GM18870 (cell line): Measurements from ENCODE around the gene NRG2.

Experiments
- ATAC-seq: cut with Tn5 transposase; IDR thresholded peaks from one replicate; pipeline ENCODE4 v1.9.1; 2021; ENCODE audit warnings: moderate library complexity; ENCODE audit not compliant: unreplicated experiment

The NRG2 gene

DNA sequence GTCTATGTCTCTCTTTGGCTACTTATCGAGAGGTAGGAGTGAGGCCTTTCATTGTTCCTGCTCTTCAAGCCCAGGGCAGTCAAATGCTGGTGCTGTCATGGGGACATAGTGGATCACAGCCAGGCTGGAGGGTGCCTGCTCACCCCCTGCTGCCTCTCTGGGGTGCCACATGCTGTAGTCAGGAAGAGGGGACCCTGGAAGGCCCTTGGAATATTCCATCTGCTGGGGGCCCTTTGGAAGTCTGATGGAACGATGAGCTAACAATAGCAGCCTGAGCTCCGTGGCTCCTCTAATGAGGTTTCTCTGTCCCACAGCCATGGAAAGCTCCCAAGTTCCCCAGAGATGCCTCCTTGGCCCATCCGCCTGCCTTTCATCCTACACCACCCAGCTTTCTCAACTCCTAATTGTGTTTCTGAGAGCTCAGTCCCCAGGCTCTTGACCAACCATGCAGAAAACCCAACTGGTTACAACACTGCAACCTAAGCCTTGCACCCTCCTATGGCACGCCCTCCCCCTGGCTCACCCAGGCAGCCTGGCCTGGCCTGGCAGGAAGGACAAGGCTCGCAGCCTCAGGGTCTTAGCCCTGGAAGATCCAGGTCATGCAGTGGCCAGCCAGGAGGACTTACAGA lies 91.7 kb downstream of the NRG2 start:
- no peak for ATAC-seq

GRCh38 chr5:139950436-139950835 lies 92.7 kb downstream of the NRG2 start:
- ATAC-seq: no peak

- no peak for ATAC-seq
Measured at GRCh38 chr5:139949710-139950109, 93.4 kb downstream of the NRG2 start.

GRCh38 chr5:139947727-139948126 lies 95.4 kb downstream of the NRG2 start:
- ATAC-seq: no peak

- ATAC-seq: no peak
Measured at GRCh38 chr5:139946440-139946839, 96.7 kb downstream of the NRG2 start.

DNA sequence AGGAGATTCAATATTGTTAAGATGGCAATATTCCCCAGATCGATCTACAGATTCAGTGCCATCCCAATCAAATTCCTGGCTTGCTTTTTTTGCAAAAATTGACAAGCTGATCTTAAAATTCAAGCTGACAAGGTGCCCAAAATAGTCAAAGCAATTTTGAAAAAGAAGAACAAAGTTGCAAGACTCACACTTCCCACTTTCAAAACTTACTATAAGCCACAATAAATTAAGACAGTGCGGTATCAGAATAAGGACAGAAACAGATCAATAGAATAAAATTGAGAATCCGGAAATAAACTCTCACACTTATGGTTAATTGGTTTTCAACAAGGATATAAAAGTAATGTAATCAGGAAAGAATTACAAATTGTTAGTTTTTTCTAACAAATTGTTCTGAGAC lies 97.1 kb downstream of the NRG2 start:
- no peak for ATAC-seq

- ATAC-seq: no peak
Measured at GRCh38 chr5:139942243-139942642, 100.9 kb downstream of the NRG2 start.

- no peak for ATAC-seq
Measured at GRCh38 chr5:139930406-139930805, 112.7 kb downstream of the NRG2 start.

- no peak for ATAC-seq
Measured at GRCh38 chr5:139926797-139927503, 116.1 kb downstream of the NRG2 start.

GRCh38 chr5:139925650-139926640 lies 117.2 kb downstream of the NRG2 start:
- ATAC-seq: no peak

DNA sequence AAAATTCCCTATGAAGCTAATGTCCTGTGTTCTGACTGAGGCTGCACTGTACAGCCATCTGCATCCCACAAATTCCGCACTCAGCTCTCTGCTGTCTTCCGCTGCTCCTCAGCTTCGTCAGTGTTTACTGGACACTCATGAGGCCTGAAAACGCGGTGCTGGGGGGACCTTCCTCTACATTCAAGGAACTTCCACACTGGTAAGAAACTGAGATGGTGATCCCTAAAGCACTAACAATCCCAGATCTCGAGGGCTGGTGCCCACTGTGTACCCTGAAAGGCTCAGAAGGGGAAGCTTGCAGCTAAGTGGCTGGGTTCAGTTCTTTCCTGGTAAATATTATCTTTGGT lies 117.9 kb downstream of the NRG2 start:
- ATAC-seq: no peak

DNA sequence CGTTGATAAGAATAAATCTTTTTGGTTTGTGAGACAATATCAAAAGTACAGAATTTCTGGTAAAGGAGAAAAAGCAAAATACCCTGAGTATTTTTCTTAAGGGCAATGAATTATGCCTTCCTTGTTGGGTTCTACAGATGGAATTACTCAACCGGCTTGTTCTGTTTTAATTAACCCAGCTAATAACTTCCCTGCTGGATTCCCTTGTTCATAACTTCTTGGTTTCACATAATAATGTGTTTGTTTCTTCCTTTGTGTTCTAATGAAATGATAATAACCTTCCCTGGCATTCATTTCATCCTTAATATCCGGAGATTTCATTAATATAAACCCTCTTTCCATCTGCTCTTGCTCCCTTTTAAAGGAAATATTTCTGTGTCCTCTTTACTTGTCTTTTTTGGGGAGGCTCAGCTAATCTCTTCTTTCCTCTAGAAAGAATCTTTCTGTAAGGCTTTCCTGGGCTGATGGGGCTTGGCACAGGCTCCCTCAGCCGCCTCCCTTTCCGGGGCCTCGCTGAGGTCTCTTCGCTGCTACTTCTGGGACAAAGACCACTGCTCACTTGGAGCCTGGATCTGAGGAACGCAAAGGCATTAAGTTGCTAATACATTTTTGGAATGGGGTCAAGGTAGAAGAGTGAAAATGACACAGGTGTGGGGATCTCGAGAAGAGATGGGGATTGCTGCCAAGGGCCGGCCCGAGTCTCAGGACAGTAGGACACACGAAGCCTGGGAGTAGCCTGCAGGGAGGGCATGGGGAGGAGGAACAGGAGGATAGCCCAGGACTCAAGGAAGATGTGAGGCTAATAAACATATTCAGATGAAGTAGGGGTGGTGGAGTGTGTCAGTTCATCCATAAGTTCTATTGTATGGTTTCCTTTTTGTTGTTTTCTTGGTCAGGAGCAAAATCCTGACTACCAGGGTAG lies 118.5 kb downstream of the NRG2 start:
- ATAC-seq: no peak

GRCh38 chr5:139919308-139919707 lies 123.8 kb downstream of the NRG2 start:
- ATAC-seq: no peak

DNA sequence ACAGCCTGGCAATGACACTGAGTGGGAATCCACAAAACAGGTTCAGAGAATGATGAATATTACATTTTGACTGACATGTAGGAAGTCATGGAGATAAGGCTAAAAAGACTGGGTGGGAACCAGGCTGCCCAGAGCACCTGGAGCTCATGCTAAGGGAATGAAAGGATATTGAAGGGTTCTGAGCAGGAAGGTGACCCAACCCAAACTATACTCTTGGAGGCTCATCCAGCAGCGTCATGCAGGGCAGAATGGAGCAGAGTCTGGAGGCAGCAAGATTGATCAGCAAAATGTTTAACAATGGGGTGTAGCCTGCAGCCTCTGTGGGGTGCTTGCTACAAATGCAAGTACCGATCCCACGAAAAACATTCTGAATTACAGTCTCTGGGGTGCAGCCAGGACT lies 127.3 kb downstream of the NRG2 start:
- no peak for ATAC-seq

- no peak for ATAC-seq
Measured at GRCh38 chr5:139915266-139915665, 127.8 kb downstream of the NRG2 start.

- ATAC-seq: no peak
Measured at GRCh38 chr5:139914218-139914807, 128.8 kb downstream of the NRG2 start.

- ATAC-seq: no peak
Measured at GRCh38 chr5:139912804-139913203, 130.3 kb downstream of the NRG2 start.

DNA sequence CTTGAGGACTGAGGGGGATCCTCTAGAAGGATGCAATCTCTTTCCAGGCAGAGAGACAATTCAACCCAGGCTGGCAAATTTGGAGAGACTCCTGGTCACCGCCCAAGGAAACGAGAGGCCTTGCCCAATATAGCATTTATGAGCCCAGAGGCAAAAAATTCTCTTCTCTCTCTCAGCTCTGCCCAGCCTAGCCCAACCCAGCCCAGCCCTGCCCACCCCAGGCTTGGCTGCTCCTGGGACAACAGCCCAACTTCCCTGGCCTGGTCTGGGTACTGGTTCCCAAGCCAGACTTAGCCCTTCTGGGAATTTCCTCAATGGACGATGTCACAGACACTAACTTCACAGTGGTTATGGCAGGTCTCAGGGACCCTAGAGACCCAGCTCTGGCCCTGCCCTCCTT lies 130.9 kb downstream of the NRG2 start:
- no peak for ATAC-seq

GRCh38 chr5:139911425-139912120 lies 131.5 kb downstream of the NRG2 start:
- no peak for ATAC-seq

DNA sequence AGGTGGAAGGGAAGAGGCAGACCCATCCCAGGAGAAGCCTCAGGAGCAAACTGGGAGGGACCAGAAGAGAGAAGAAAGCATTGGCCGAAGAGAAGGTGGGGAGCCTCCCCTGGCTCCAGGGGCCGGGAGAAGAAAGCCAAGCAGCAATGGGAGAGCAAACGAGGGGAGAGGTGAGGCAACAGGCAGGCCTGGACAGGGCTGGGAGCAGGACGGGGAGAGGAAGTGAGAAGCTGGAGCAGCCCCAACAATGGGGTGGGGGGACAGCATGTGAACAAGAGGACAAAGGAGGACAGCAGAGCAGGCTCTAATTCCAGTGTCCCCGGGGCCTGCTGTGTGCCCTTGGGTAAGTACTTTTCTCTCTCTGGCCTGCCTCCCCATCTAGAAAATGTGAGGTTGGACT lies 132.2 kb downstream of the NRG2 start:
- ATAC-seq: no peak
